Esophagus squamous epithelium (tissue), 4 donors: ENCODE results near the gene BCL2L13.

ENCODE experiments used
- POLR2A ChIP-seq, 4 donors: fragments of 450-650 bp; IDR thresholded peaks; one replicate each; pipeline ENCODE4 v1.6.1; 2017; ENCODE audit warnings: antibody characterized with exemption in 4 of 4, mild to moderate bottlenecking in 4 of 4, moderate library complexity in 3 of 4
- TF ChIP-seq, protein P1 (sequence below), 6 experiments: fragments of 450-650 bp in 4 of 6; fragments of 200-600 bp in 2 of 6; sonication (generic) in 2 of 6; IDR thresholded peaks; one replicate each; pipeline ENCODE4 v1.5.1; 2016 to 2019; ENCODE audit warnings: antibody characterized with exemption in 6 of 6, mild to moderate bottlenecking in 4 of 6, moderate library complexity in 4 of 6

DNA sequence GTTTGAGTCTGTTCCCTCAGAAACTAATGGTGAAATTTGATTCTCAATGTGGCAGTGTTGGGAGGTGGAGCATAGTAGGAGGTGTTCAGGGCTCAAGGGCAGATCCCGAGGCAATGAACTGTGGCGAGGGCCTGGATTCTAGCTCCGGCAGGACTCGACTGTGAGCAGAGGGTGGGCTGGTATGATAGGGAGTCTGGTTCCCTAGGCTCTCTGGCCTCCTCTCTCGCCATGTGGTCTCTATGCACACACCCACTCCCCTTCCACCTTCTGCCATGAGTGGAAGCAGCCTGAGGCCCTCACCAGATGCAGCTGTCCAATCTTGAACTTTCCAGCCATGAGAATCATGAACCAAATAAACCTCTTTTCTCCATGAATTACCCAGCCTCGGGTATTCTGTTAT lies 42.3 kb upstream of the BCL2L13 start:
- TF ChIP-seq, protein P1, sequence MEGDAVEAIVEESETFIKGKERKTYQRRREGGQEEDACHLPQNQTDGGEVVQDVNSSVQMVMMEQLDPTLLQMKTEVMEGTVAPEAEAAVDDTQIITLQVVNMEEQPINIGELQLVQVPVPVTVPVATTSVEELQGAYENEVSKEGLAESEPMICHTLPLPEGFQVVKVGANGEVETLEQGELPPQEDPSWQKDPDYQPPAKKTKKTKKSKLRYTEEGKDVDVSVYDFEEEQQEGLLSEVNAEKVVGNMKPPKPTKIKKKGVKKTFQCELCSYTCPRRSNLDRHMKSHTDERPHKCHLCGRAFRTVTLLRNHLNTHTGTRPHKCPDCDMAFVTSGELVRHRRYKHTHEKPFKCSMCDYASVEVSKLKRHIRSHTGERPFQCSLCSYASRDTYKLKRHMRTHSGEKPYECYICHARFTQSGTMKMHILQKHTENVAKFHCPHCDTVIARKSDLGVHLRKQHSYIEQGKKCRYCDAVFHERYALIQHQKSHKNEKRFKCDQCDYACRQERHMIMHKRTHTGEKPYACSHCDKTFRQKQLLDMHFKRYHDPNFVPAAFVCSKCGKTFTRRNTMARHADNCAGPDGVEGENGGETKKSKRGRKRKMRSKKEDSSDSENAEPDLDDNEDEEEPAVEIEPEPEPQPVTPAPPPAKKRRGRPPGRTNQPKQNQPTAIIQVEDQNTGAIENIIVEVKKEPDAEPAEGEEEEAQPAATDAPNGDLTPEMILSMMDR (IDR thresholded peaks at IDR 0.05), result no peak
- no peak for TF ChIP-seq POLR2A (IDR thresholded peaks at IDR 0.05)
